Renal cortex interstitium (tissue), 11 donors: Measurements from ENCODE around the gene MRPL49. TPM values are rescaled to one million over a fixed set of nuclear protein-coding genes. Genes with fewer than 3 reads are reported as not detected.
A peak's percentile ranks its signal among the peaks of the same experiment; 100 is the strongest.
"Not testable (repeated sequence)": the region's sequence is repeated elsewhere in the genome, so short reads cannot be mapped to it uniquely, and the experiment has no call there.

ENCODE experiments used
- DNase-seq, 11 donors: peaks; one replicate each; pipeline ENCODE4 v3.0.0-alpha.2; 2013; ENCODE audit warnings: low read depth in 9 of 11, low spot score in 4 of 11; ENCODE audit errors: extremely low read depth in 1 of 11
- polyA plus RNA-seq, 3 donors: library from polyadenylated mRNA; unstranded; fragments of 120-200 nt; gene quantifications; one replicate each; pipeline ENCODE4 v1.2.1, GENCODE V29; 2013; ENCODE audit not compliant: insufficient read length in 3 of 3

Gene MRPL49
- polyA plus RNA-seq, 3 donors, result 55.7 to 59.3 (median 57.2) TPM

GRCh38 chr11:65150131-65150508 lies 28.0 kb downstream of the MRPL49 start:
- DNase-seq, result not testable (repeated sequence)

- peak in 2 of 11 donors; percentile 35 to 52 for DNase-seq
Measured at GRCh38 chr11:65150509-65151299, 28.6 kb downstream of the MRPL49 start.

GRCh38 chr11:65151331-65151899 lies 29.3 kb downstream of the MRPL49 start:
- no peak for DNase-seq

- no peak for DNase-seq
Measured at GRCh38 chr11:65152122-65152521, 30.0 kb downstream of the MRPL49 start.

- DNase-seq, result no peak
Measured at GRCh38 chr11:65156256-65156655, 34.1 kb downstream of the MRPL49 start.

GRCh38 chr11:65156926-65157325 lies 34.8 kb downstream of the MRPL49 start:
- DNase-seq, result no peak

GRCh38 chr11:65157336-65157735 lies 35.2 kb downstream of the MRPL49 start:
- no peak for DNase-seq

- no peak for DNase-seq
Measured at GRCh38 chr11:65159012-65159411, 36.9 kb downstream of the MRPL49 start.

GRCh38 chr11:65160643-65161042 lies 38.5 kb downstream of the MRPL49 start:
- no peak for DNase-seq

- DNase-seq, result no peak
Measured at GRCh38 chr11:65163684-65164083, 41.6 kb downstream of the MRPL49 start.

GRCh38 chr11:65165410-65166317 lies 43.5 kb downstream of the MRPL49 start:
- no peak for DNase-seq

GRCh38 chr11:65166893-65167292 lies 44.8 kb downstream of the MRPL49 start:
- no peak for DNase-seq

- DNase-seq, result no peak
Measured at GRCh38 chr11:65167656-65168055, 45.5 kb downstream of the MRPL49 start.

- no peak for DNase-seq
Measured at GRCh38 chr11:65169164-65169641, 47.1 kb downstream of the MRPL49 start.

GRCh38 chr11:65170058-65170534 lies 48.0 kb downstream of the MRPL49 start, which contains the start of gene SPDYC:
Gene SPDYC (plus strand): TSS chr11:65170233. CDS start chr11:65171358, 1,125 bp downstream.
- DNase-seq, result no peak

- no peak for DNase-seq
Measured at GRCh38 chr11:65172600-65172999, 50.5 kb downstream of the MRPL49 start.

- not testable (repeated sequence) for DNase-seq
Measured at GRCh38 chr11:65174571-65175010, 52.5 kb downstream of the MRPL49 start.
